GM23338 (cell line): Measurements from ENCODE around the gene CYBA. TPM values are rescaled to one million over a fixed set of nuclear protein-coding genes. Genes with fewer than 3 reads are reported as not detected.

Experiments
- ATAC-seq: fragments of 200-7000 bp; cut with Tn5 transposase; 3 replicates; pipeline ENCODE4 v1.9.1; 2020
- DNase-seq: peaks from one replicate; pipeline ENCODE4 v3.0.0-alpha.2; 2015; ENCODE audit warnings: low spot score
- H2AFZ ChIP-seq: fragments of 200-600 bp; sonication (generic); 2 replicates; pipeline ENCODE4 v1.8.0; 2016; ENCODE audit warnings: antibody characterized with exemption, mild to moderate bottlenecking, moderate library complexity
- H3F3A ChIP-seq: fragments of 200-600 bp; sonication (generic); replicated peaks from 2 replicates; pipeline ENCODE4 v1.8.0; 2017; ENCODE audit warnings: antibody characterized with exemption, mixed run types, low read depth
- H3K27ac ChIP-seq: fragments of 200-600 bp; sonication (generic); 2 replicates; pipeline ENCODE4 v1.6.1; 2016; ENCODE audit warnings: low read depth
- H3K27me3 ChIP-seq: fragments of 200-600 bp; sonication (generic); 2 replicates; pipeline ENCODE4 v1.8.0; 2016; ENCODE audit warnings: mild to moderate bottlenecking, mixed run types, moderate library complexity; ENCODE audit not compliant: insufficient read depth
- H3K36me3 ChIP-seq: fragments of 200-600 bp; sonication (generic); 2 replicates; pipeline ENCODE4 v1.8.0; 2016; ENCODE audit warnings: mild to moderate bottlenecking; ENCODE audit not compliant: insufficient read depth
- H3K4me1 ChIP-seq: fragments of 200-600 bp; sonication (generic); 2 replicates; pipeline ENCODE4 v1.8.0; 2016; ENCODE audit warnings: mild to moderate bottlenecking, moderate library complexity; ENCODE audit not compliant: insufficient read depth
- H3K4me2 ChIP-seq: fragments of 200-600 bp; sonication (generic); 2 replicates; pipeline ENCODE4 v1.7.1; 2017; ENCODE audit warnings: mixed run types
- H3K4me3 ChIP-seq: fragments of 200-600 bp; sonication (generic); 2 replicates; pipeline ENCODE4 v1.6.1; 2016; ENCODE audit warnings: mixed run types
- H3K79me2 ChIP-seq: fragments of 200-600 bp; sonication (generic); replicated peaks from 2 replicates; pipeline ENCODE4 v1.8.0; 2017; ENCODE audit warnings: mild to moderate bottlenecking; ENCODE audit not compliant: insufficient read depth
- H3K9me2 ChIP-seq: fragments of 200-600 bp; sonication (generic); 2 replicates; pipeline ENCODE4 v1.8.0; 2017; ENCODE audit not compliant: insufficient read depth
- H4K20me1 ChIP-seq: fragments of 200-600 bp; sonication (generic); replicated peaks from 2 replicates; pipeline ENCODE4 v1.8.0; 2017; ENCODE audit warnings: mild to moderate bottlenecking; ENCODE audit not compliant: insufficient read depth
- H3K27ac Mint-ChIP-seq: 2 replicates; pipeline ENCODE4 v1.8.0; 2020; ENCODE audit warnings: inconsistent platforms, mild to moderate bottlenecking, moderate library complexity, mixed read lengths
- H3K27me3 Mint-ChIP-seq: 3 replicates; pipeline ENCODE4 v1.8.0; 2022; ENCODE audit warnings: low read depth, mild to moderate bottlenecking, moderate library complexity, mixed read lengths, inconsistent platforms; ENCODE audit not compliant: insufficient read depth, poor library complexity
- H3K36me3 Mint-ChIP-seq: 3 replicates; pipeline ENCODE4 v1.8.0; 2021; ENCODE audit warnings: low read depth, mild to moderate bottlenecking, inconsistent platforms, moderate library complexity, mixed read lengths
- H3K4me1 Mint-ChIP-seq: 3 replicates; pipeline ENCODE4 v1.8.0; 2020; ENCODE audit warnings: mild to moderate bottlenecking, inconsistent platforms, mixed read lengths
- H3K4me3 Mint-ChIP-seq: 3 replicates; pipeline ENCODE4 v1.8.0; 2021; ENCODE audit warnings: moderate library complexity, mild to moderate bottlenecking, inconsistent platforms, mixed read lengths
- H3K9me3 Mint-ChIP-seq: 3 replicates; pipeline ENCODE4 v1.8.0; 2020; ENCODE audit warnings: moderate library complexity, mild to moderate bottlenecking, inconsistent platforms, mixed read lengths
- JUNB ChIP-seq: IDR thresholded peaks from one replicate; pipeline ENCODE4 v1.6.1; 2016; ENCODE audit warnings: antibody characterized with exemption; ENCODE audit not compliant: unreplicated experiment
- REST ChIP-seq: IDR thresholded peaks from one replicate; pipeline ENCODE4 v1.6.1; 2018; ENCODE audit warnings: antibody characterized with exemption; ENCODE audit not compliant: unreplicated experiment
- STAT1 ChIP-seq: IDR thresholded peaks from one replicate; pipeline ENCODE4 v1.6.1; 2016; ENCODE audit warnings: antibody characterized with exemption; ENCODE audit not compliant: unreplicated experiment
- ZNF331 ChIP-seq: fragments of 250-450 bp; sonication (Bioruptor Pico); IDR thresholded peaks from 2 replicates; pipeline ENCODE4 v1.5.0; 2020; ENCODE audit warnings: low read depth, mild to moderate bottlenecking, moderate library complexity
- polyA plus RNA-seq: library from polyadenylated mRNA; unstranded; fragments of >200 nt; fragmentation: Nextera tagmentation; extraction: Ambion mirVana; gene quantifications from 2 replicates; pipeline ENCODE4 v1.2.1, GENCODE V29; 2016
- total RNA-seq: library from RNA; depleted of rRNA; stranded (reverse); fragments of >200 nt; shearing (Covaris generic); gene quantifications from 2 replicates; pipeline ENCODE4 v1.2.3, GENCODE V29; 2014
- TF ChIP-seq, protein P1 (sequence below), 2 experiments: fragments of 200-600 bp in 1 of 2; sonication (generic) in 1 of 2; conservative IDR thresholded peaks; 2 replicates each; pipeline versions ENCODE4 v1.5.1 to v1.6.1; 2016 to 2017; ENCODE audit warnings: antibody characterized with exemption in 2 of 2, low read depth in 2 of 2, mild to moderate bottlenecking in 2 of 2, moderate library complexity in 1 of 2

The CYBA gene
- total and polyA plus RNA-seq, 2 experiments from 2014 or later, result 275 to 281 TPM

DNA sequence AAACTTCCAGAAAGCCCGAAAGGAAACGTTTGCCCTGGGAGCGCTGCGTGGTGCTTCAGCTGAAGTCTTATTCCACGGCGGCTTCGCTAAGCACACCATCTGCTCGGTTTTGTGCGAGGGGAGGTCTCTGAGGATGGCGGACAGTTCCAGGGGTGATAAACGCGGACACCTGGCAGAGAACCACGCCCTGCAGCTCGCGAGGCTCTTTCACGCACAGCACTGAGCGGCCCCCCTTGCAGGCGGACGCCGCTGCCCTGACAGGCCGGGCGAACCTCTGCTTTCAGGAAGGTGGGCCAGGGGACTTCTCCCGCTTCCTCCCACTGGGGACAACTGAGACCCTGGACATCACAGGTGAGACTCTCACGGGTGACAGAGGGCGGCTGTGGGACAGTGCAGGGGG, 8.3 kb upstream of the CYBA start:
- peaks cover 12% of the 10 kb centered on the region; the same call in 2 of the 3 replicates for H3K4me1 Mint-ChIP-seq
- Histone ChIP-seq H3K4me3 (no peak overlapping the region), H3K79me2 (peaks cover 52% of the 10 kb centered on the region), H3K4me1 (peaks cover 16% of the 10 kb centered on the region), H2AFZ (no peak overlapping the region), H3K9me2 (no peaks in the 10 kb centered on the region), H3F3A (0 out of 2 replicates have a peak, but pooled peaks cover 9% of the 10 kb centered on the region), H3K27ac (no peak overlapping the region), H3K4me2 (no peak overlapping the region), H3K27me3 (no peaks in the 10 kb centered on the region), H3K36me3 (peaks cover 7% of the 10 kb centered on the region), H4K20me1 (peaks cover 35% of the 10 kb centered on the region)
- H3K4me3 Mint-ChIP-seq, result no peak overlapping the region
- peaks cover 13% of the 10 kb centered on the region for H3K27me3 Mint-ChIP-seq
- TF ChIP-seq REST, result no peak
- TF ChIP-seq ZNF331, result no peak
- TF ChIP-seq STAT1, result no peak
- no peaks in the 10 kb centered on the region for H3K9me3 Mint-ChIP-seq
- peak overlapping the region; percentile 62; the same call in 1 of the 2 replicates for H3K27ac Mint-ChIP-seq
- DNase-seq, result no peak
- peaks cover 14% of the 10 kb centered on the region; the same call in 2 of the 3 replicates for H3K36me3 Mint-ChIP-seq
- ATAC-seq, result no peak

- no peaks in the 10 kb centered on the region for H3K9me2 ChIP-seq
- ATAC-seq (no peak), DNase-seq (no peak)
- H3K4me1 Mint-ChIP-seq, result peaks cover 9% of the 10 kb centered on the region; the same call in 2 of the 3 replicates
- H4K20me1 ChIP-seq, result peaks cover 35% of the 10 kb centered on the region
- H3K4me3 ChIP-seq, result no peak overlapping the region
- H2AFZ ChIP-seq, result no peak overlapping the region
- peak overlapping the region; percentile 62; the same call in 1 of the 2 replicates for H3K27ac Mint-ChIP-seq
- peaks cover 11% of the 10 kb centered on the region for H3K27me3 Mint-ChIP-seq
- peaks cover 14% of the 10 kb centered on the region; the same call in 2 of the 3 replicates for H3K36me3 Mint-ChIP-seq
- H3K4me2 ChIP-seq, result no peak overlapping the region
- no peak overlapping the region for H3K27ac ChIP-seq
- TF ChIP-seq, protein P1, sequence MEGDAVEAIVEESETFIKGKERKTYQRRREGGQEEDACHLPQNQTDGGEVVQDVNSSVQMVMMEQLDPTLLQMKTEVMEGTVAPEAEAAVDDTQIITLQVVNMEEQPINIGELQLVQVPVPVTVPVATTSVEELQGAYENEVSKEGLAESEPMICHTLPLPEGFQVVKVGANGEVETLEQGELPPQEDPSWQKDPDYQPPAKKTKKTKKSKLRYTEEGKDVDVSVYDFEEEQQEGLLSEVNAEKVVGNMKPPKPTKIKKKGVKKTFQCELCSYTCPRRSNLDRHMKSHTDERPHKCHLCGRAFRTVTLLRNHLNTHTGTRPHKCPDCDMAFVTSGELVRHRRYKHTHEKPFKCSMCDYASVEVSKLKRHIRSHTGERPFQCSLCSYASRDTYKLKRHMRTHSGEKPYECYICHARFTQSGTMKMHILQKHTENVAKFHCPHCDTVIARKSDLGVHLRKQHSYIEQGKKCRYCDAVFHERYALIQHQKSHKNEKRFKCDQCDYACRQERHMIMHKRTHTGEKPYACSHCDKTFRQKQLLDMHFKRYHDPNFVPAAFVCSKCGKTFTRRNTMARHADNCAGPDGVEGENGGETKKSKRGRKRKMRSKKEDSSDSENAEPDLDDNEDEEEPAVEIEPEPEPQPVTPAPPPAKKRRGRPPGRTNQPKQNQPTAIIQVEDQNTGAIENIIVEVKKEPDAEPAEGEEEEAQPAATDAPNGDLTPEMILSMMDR (conservative IDR thresholded peaks at IDR 0.05; ENCODE audit: low read depth in 2 of 2), result no peak
- peaks cover 47% of the 10 kb centered on the region for H3K79me2 ChIP-seq
- H3K4me1 ChIP-seq, result peaks cover 15% of the 10 kb centered on the region
- H3K9me3 Mint-ChIP-seq, result no peaks in the 10 kb centered on the region
- no peak overlapping the region; the same call in 2 of the 3 replicates for H3K4me3 Mint-ChIP-seq
- peaks cover 7% of the 10 kb centered on the region for H3K36me3 ChIP-seq
- 0 out of 2 replicates have a peak, but pooled peaks cover 9% of the 10 kb centered on the region for H3F3A ChIP-seq
- no peaks in the 10 kb centered on the region for H3K27me3 ChIP-seq
These were observed 7.9 kb upstream of the CYBA start for GRCh38 chr16:88658714-88659113.

- Histone ChIP-seq H3K9me2 (no peaks in the 10 kb centered on the region), H4K20me1 (peaks cover 35% of the 10 kb centered on the region), H3K27me3 (no peaks in the 10 kb centered on the region), H3K4me1 (peaks cover 15% of the 10 kb centered on the region), H2AFZ (no peak overlapping the region), H3K4me3 (no peak overlapping the region), H3K36me3 (peaks cover 7% of the 10 kb centered on the region), H3K27ac (no peak overlapping the region), H3K4me2 (no peak overlapping the region), H3F3A (0 out of 2 replicates have a peak, but pooled peaks cover 9% of the 10 kb centered on the region), H3K79me2 (peaks cover 44% of the 10 kb centered on the region)
- H3K9me3 Mint-ChIP-seq, result no peaks in the 10 kb centered on the region
- H3K27me3 Mint-ChIP-seq, result peaks cover 3% of the 10 kb centered on the region
- H3K4me1 Mint-ChIP-seq, result peaks cover 9% of the 10 kb centered on the region; the same call in 2 of the 3 replicates
- no peak overlapping the region for H3K4me3 Mint-ChIP-seq
- TF ChIP-seq ZNF331, result no peak
- no peak for TF ChIP-seq JUNB
- peaks cover 18% of the 10 kb centered on the region for H3K36me3 Mint-ChIP-seq
- no peak for ATAC-seq
- DNase-seq, result no peak
- H3K27ac Mint-ChIP-seq, result no peak overlapping the region
These were observed 6.5 kb upstream of the CYBA start for GRCh38 chr16:88657371-88657770.
